Measurements from ENCODE around the gene NPR1.

DNA sequence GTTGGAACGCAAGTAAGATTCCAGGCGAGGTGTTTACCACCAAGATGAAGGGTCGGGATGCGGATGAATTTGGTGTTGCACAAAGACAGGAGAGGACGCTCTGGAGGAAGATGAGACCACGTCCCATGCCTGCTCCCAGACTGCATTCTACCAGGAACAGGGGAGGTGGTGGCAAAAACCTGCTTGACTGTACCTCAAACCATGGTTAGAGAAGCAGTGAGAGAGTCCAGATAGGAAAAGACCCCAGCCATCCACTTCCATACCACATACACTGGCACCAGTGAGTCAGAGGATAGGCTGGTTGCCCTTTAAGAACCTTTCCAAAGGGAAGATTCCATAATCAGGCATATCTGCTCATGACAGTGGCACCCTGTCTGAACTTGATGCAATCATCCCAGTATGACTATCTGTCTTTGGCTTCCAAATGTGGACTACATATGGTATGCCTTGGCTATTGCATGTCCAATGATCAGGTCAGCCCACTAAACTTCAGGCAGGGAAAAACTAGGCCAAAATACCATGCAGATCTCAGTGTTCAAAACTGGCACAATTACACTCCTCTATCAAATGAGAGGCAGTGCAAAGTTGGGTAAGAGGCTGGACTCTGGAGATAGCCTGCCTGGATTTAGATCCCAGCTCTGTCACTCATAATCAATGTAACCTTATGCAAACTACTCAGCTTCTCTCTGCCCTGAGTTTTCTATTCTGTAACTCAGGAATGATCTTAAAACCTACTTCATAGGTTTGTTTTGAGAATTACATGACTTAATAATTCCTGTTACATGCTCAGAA, 20.6 kb downstream of the NPR1 start:
- no peak for TF ChIP-seq CTCF (IDR thresholded peaks at IDR 0.05)
- no peak for TF ChIP-seq POLR2AphosphoS5 (IDR thresholded peaks at IDR 0.05)
- TF ChIP-seq POLR2A (IDR thresholded peaks at IDR 0.05) = no peak
- TF ChIP-seq EP300 (IDR thresholded peaks at IDR 0.05) = no peak
